NCI-H1436 (cell line): ENCODE measurements around the gene CNFN.

Source experiments
- DNase-seq: peaks from one replicate; lab custom pipeline; 2025; lab: John Stamatoyannopoulos, UW

CNFN gene, protein sequence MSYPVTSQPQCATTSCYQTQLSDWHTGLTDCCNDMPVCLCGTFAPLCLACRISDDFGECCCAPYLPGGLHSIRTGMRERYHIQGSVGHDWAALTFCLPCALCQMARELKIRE

DNA sequence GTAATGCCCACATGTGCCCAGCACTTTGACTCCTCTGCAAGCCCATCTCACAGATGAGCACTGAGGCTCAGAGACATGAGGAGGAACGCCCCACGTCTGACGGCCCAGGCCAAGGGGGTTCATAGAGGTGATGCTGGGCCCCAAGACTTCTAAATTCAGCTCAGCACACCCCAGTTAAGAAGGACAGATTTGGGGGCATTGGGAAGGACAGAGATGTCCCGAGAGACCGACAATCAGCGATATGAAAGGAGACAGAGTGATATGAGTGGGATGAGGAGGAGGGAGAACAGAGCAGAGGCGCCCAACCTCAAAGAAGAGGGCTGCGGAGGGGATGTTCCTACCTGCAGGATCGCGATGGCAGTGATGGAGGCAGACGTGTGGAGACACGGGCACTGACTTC is at the start of gene CNFN:
Gene CNFN (minus strand): TSS at position 399 of the 400 bp plus-strand sequence. CDS start 1,260 bp downstream, outside the sequence.
- peak; percentile 25 for DNase-seq

DNA sequence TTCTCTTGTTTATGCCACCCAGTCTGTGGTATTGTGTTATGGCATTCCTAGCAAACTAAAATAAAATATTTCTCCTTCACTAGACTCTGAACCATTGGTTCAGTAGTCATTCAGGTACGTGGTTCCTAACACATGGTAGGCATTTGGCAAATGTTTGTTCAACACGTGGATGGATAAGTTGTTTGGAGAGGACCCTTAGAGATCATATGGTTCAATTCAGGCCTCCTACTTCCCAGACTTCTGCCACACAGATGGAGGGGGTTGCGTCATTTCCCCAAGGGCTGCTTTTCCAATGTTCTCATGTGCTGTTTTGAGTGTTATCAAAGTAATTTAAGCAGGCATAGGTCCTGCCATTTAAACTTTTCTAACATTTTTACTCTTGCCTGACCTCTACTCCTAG is 45.9 kb upstream of the CNFN start:
- DNase-seq, result no peak

DNA sequence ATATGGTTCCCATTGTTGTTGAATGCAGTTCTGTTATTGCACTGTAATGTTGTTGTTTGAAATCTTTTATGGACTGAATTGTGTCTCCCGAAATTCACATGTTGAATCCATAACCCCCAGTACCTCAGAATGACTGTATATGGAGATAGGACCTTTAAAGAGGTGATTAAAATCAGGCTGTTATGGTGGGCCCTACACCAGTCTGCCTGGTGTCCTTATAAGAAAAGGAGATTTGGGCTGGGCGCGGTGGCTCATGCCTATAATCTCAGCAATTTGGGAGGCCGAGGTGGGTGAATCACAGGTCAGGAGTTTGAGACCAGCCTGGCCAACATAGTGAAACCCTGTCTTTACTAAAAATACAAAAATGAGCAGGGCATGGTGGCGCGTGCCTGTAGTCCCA is 45.2 kb upstream of the CNFN start:
- no peak for DNase-seq

GRCh38 chr19:42433503-42434260 is 43.6 kb upstream of the CNFN start:
- DNase-seq, result no peak

GRCh38 chr19:42431486-42431885 is 41.4 kb upstream of the CNFN start:
- no peak for DNase-seq

DNA sequence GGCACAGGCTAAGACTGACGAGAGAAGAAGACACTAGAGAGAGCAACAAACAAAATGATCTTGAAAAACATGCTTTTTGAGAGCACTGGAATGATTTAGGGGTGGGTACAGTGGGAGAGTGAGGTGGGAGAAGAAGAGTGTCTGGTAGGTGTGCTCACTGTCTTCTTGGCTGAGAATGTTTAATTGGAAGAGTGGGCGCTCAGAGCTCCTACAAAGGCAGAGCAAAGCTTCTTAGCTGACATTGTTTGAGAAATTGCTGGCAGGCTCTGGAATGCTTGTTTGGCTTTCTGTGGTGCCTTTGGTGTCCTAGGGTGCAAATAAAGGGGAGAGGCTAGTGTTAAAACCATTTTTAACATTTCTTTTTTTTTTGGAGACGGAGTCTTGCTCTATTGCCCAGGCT is 38.6 kb upstream of the CNFN start:
- DNase-seq, result no peak

- DNase-seq, result no peak
These were observed 37.2 kb upstream of the CNFN start, which contains the start of gene LIPE for GRCh38 chr19:42427313-42427712. Gene LIPE, minus strand, starts transcription at chr19:42427388. Its CDS starts 239 bp downstream, at chr19:42427149.

GRCh38 chr19:42426643-42427042 is 36.5 kb upstream of the CNFN start:
- no peak for DNase-seq

DNA sequence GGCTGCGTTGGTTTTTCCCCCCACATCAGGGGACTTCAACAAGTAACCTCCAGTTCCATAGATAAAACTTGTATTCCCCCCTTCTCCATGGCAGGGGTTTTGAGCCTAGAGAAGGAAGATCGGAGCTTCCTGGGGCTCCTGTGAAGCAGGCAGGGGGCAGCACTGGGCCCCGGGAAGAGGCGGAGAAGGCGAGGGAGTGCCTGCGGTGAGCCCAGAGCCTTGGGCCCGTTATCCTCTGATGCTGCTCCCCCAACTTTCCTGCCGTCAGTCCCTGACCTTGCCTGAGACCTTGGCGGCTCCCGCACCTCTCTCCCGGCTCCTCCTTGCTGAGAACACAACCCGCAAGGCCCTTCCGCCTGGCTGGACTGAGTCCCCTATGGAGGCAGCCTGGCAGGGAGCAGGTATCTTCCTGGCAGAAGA is 34.6 kb upstream of the CNFN start:
- DNase-seq, result no peak

- DNase-seq, result no peak
These were observed 34.2 kb upstream of the CNFN start for GRCh38 chr19:42424345-42424707.

DNA sequence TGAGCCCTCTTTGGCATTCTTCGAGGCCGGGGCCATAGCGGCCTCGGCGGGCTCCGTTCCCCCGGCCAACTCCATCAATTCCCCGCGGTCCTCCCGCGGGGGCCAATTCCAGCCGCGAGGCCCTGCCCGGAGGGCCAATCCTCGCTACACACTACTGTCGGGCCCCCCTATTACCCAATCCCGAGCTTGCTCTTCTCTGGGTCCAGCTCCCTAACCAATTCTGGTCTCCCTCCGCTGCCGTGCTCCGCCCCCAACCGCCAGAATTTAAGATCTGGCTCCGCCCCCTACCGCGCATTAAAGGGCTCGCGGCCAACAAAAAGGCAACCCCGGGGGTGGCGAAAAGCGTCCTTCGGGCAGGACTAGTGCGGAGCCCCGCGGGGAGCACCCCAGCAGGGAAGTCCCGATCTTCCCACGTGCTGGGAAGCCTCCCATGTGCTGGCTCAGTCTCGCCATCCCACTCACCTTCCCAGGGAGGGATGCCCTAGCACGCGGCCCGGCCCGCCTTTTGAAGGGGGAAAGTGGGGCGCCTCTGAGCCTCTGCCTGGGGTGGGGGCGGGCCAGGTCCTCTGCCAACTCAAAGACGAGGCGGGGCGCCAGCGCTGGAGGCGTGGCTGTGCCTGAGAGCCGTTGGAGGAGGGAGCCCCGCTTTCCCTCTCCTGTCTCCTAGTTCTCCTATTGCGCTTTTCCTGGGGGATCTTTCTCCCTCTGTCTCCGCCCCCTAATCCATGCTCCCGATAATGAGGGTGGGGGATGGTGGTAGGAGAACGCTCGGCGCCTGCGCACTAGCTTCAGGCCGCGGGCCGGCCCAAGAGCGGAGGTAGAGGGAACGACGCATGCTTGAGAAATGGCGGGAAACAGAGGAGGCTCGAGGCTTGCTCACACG is 33.6 kb upstream of the CNFN start:
- DNase-seq, result peak; percentile 94

GRCh38 chr19:42422901-42423461 is 32.9 kb upstream of the CNFN start:
- no peak for DNase-seq

DNA sequence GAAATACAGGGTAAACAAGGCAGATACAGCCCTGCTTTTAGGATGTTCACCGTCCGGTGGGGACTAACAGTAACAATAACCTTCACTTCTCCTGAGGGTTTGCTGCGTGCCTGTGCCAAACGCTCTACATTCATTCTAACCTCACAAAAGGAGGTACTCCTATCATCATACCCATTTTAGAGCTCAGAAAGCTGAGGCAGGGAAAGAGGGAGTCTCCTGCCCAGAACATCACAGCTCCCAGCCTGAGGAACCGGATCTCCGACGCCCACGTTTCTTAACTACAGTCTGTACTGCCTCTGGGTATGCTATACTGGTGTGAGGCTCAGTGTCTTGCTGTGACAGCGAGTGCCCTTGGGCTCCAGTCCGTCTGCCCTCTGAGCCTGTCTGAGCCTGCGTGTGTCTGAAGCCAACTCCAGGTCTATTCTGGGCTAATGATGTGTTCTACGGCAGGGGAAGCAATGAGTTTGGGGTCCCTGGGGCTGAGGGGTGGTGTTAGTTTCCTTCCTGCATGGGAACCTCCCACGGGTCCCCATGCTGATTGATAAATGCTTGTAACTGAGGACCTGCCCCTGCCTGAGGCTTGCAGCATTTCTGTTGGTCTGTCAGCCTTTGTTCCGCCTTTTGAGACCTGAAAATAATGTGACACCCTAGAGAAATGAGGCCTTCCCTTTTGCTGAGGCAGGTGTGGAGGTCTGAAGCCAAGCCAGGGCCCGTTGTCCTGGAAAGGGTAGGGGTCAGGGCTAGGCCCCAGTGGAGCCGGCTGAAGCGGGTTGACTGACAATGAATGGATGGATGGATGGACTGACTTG is 32.2 kb upstream of the CNFN start:
- DNase-seq, result no peak

DNA sequence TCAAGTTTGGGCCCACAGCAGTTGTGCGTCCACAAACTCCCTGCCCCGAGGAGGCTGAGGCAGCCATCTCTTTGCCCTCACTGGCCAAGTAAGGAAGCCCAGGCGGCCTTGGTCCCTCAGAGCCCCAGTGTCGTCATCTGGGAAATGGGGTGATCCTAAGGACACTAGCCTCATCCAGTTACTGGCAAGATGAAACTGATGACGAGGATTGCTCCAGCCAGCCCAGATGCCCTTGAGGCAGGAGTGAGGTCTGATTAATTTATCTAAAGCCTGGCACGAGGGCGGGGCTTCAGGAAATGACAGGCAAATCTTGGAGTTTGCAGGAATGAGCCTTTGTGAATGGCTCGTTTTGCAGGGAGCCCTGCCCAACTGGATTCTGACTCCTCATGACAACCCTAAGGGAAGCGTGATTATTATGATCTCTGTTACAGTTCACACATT is 31.5 kb upstream of the CNFN start:
- DNase-seq, result no peak

DNA sequence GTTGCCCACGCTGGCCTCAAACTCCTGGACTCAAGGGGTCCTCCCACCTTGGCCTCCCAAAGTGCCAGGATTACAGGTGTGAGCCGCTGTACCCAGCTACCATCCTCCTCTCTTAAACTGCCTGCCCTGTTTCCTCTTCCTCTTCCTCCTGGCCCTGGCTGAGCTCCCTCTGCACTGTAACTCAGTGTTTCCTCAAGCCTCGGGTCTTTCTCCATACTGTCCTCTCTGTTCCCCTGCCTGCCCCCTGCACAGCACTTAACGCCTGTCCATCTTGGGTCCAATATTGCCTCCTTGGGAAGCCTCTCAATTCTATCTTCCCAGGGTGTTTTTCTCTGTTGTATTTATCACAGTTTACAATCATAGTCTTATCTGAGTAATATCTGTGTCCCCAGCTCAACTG is 31.0 kb upstream of the CNFN start:
- no peak for DNase-seq

GRCh38 chr19:42420055-42420544 is 30.0 kb upstream of the CNFN start:
- no peak for DNase-seq

DNA sequence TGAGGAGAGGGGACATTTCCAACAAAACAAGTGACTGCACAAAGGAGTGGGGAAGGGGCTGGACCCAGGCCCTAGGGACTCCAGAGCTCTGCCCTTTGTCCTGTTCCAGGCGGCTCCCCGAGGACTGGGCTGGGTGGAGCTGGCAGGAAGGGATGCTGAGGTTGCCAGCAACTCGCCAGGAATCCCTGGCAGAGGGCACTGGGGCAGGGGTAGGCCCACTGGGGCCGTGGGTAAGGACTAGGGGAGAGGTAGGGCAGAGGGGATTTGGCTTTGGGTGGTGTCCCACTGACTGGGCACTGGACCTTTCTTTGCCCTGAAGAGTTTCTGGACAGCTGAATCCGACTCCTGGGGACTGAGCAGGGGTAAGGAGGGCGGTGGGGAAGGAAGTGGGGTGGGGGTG is 29.2 kb upstream of the CNFN start:
- DNase-seq, result no peak

GRCh38 chr19:42412661-42413076 is 22.6 kb upstream of the CNFN start:
- DNase-seq, result no peak

DNA sequence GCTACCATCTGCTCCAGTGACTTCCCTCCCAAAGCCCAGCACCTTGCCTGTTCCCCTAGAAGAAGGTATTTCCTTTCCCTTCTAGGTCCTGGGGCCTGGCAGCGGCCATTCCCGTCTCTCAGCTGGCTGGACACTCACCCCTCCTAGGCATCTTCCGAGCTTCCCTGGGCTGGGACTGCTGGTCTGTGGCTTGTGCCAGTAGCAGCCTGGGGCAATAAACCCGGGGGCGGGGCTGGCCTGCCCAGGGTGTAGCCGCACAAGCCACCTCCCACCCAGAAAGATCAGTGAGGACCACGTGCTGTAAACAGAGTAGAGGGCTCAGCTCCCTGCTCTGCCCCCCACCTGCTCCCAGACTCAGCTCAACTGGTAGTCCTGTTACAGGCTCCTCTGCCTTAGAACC is 22.1 kb upstream of the CNFN start:
- no peak for DNase-seq

DNA sequence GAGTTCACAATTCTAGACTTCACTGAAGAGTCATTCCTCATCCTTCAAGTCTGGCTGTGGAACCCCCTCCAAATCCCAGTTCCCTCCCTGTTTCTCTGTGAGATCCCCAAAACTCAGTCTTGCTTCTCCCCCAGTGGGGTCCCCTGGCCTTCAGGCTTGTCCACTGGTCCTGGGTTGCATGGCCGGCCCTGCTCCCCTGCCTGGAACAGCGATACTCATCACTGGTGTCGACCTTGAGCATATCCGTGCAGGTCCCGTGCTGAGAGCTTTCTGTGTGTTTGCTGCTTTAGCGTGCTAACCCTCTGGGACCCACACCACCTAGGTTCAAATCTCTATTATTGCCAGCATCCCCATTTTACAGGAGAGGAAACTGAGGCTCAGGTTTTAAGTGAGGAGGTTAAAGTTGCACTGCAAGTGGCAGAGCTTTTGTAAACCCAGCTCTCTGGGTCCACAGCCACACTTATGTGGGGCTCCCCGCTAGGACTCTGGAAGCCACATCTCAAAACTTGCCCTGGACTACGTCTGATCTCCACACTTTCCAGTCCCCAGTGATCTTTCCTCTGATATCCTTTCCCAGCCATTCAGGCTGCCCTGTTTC is 21.6 kb upstream of the CNFN start:
- DNase-seq, result no peak

DNA sequence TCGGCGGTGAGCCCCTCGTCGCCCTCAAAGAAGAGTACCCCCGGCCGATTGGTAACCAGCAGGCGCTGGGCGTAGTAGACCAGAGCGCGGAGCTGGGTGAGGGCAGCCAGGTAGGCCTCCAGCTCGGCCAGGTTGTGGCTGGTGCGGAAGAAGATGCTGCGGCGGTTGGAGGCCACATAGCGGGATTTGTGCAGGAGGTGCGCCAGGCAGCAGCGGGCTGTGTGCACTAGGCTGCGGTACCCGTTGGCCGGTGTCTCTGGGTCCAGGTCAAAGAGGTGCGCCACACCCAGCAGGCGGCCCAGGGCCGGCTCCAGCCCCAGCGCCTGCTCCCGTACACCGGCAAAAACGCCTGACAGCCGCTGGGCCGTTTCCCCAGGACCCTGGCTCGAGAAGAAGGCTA is 20.3 kb upstream of the CNFN start:
- no peak for DNase-seq
